Hair follicular keratinocyte (primary cell): ENCODE data around the gene PRCP. TPM values are rescaled to one million over a fixed set of nuclear protein-coding genes. Genes with fewer than 3 reads are reported as not detected.

ENCODE experiments used
- total RNA-seq: library from RNA; depleted of rRNA; stranded (reverse); fragments of >200 nt; gene quantifications from 2 replicates; pipeline ENCODE4 v1.2.3, GENCODE V29; 2015

The PRCP gene
- total RNA-seq: 24.3 and 27.6 TPM in 2 replicates

GRCh38 chr11:82900277-82901164 lies at the start of gene PRCP:
PRCP (minus strand) TSS chr11:82900430; CDS start chr11:82900402, 28 bp downstream.

GRCh38 chr11:82901165-82901921 lies 1.1 kb upstream of the PRCP start, which contains the start of gene DDIAS:
DDIAS (plus strand) TSS chr11:82901736; CDS start chr11:82914739, 13,003 bp downstream.

Other genes with a start within 250 kb of the PRCP start
- gene FAM181B, start 166.6 kb downstream of the PRCP start, total RNA-seq: 0.38 and 1.2 TPM in 2 replicates
- gene DDIAS, start 1.3 kb upstream of the PRCP start, total RNA-seq: 4.7 and 31.4 TPM in 2 replicates
- 1.6 and 7.3 TPM in 2 replicates for gene RAB30, start 171.5 kb upstream of the PRCP start, total RNA-seq